Neural cell (in vitro differentiated cells): ENCODE results near the gene USP51.
"Not testable (repeated sequence)": the region's sequence is repeated elsewhere in the genome, so short reads cannot be mapped to it uniquely, and the experiment has no call there.

Experiments used
- RAD21 ChIP-seq: fragments of 450-650 bp; conservative IDR thresholded peaks from 2 replicates; pipeline ENCODE4 v1.6.1; 2014; ENCODE audit warnings: antibody characterized with exemption, mild to moderate bottlenecking, moderate library complexity
- SMC3 ChIP-seq: fragments of 450-650 bp; conservative IDR thresholded peaks from 2 replicates; pipeline ENCODE4 v1.6.1; 2014; ENCODE audit warnings: antibody characterized with exemption, mild to moderate bottlenecking, moderate library complexity; ENCODE audit not compliant: poor library complexity
- TAF1 ChIP-seq: IDR thresholded peaks from 2 replicates; pipeline ENCODE4 v1.6.1; 2012; ENCODE audit warnings: low read depth
- TF ChIP-seq, protein P1 (sequence below): IDR thresholded peaks from 2 replicates; pipeline ENCODE4 v1.6.1; 2012; ENCODE audit warnings: borderline replicate concordance
- TF ChIP-seq, protein P2 (sequence below): fragments of 450-650 bp; IDR thresholded peaks from 2 replicates; pipeline ENCODE4 v1.5.1; 2014; ENCODE audit warnings: antibody characterized with exemption, mild to moderate bottlenecking, moderate library complexity; ENCODE audit not compliant: poor library complexity, severe bottlenecking

DNA sequence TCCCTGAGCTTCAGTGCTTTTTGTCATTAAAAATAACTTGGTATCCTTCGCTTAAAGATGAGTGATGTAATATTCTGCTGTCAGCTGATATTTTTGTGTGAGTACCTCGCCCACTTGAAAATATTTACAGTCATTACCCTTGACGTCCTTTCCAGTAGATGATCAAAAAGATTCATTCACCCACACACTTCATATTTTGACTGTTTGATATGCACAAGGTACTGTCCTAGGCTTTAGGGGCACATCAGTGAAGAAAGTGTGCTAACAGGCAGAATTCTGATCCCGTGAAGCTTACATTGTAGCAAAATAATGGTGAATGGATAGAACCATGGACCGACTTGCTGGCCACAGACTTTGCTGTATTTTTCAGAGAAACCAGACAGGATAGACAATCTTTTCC lies 18.1 kb upstream of the USP51 start:
- not testable (repeated sequence) for TF ChIP-seq SMC3, RAD21, TAF1
- TF ChIP-seq, protein P1, sequence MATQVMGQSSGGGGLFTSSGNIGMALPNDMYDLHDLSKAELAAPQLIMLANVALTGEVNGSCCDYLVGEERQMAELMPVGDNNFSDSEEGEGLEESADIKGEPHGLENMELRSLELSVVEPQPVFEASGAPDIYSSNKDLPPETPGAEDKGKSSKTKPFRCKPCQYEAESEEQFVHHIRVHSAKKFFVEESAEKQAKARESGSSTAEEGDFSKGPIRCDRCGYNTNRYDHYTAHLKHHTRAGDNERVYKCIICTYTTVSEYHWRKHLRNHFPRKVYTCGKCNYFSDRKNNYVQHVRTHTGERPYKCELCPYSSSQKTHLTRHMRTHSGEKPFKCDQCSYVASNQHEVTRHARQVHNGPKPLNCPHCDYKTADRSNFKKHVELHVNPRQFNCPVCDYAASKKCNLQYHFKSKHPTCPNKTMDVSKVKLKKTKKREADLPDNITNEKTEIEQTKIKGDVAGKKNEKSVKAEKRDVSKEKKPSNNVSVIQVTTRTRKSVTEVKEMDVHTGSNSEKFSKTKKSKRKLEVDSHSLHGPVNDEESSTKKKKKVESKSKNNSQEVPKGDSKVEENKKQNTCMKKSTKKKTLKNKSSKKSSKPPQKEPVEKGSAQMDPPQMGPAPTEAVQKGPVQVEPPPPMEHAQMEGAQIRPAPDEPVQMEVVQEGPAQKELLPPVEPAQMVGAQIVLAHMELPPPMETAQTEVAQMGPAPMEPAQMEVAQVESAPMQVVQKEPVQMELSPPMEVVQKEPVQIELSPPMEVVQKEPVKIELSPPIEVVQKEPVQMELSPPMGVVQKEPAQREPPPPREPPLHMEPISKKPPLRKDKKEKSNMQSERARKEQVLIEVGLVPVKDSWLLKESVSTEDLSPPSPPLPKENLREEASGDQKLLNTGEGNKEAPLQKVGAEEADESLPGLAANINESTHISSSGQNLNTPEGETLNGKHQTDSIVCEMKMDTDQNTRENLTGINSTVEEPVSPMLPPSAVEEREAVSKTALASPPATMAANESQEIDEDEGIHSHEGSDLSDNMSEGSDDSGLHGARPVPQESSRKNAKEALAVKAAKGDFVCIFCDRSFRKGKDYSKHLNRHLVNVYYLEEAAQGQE: not testable (repeated sequence)
- TF ChIP-seq, protein P2, sequence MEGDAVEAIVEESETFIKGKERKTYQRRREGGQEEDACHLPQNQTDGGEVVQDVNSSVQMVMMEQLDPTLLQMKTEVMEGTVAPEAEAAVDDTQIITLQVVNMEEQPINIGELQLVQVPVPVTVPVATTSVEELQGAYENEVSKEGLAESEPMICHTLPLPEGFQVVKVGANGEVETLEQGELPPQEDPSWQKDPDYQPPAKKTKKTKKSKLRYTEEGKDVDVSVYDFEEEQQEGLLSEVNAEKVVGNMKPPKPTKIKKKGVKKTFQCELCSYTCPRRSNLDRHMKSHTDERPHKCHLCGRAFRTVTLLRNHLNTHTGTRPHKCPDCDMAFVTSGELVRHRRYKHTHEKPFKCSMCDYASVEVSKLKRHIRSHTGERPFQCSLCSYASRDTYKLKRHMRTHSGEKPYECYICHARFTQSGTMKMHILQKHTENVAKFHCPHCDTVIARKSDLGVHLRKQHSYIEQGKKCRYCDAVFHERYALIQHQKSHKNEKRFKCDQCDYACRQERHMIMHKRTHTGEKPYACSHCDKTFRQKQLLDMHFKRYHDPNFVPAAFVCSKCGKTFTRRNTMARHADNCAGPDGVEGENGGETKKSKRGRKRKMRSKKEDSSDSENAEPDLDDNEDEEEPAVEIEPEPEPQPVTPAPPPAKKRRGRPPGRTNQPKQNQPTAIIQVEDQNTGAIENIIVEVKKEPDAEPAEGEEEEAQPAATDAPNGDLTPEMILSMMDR: not testable (repeated sequence)
